PC-9 (cell line): Measurements from ENCODE around the gene MACROD2. TPM values are rescaled to one million over a fixed set of nuclear protein-coding genes. Genes with fewer than 3 reads are reported as not detected.

Experiments used
- BruUV-seq: library from RNA; stranded (reverse); fragments of 400-500 nt; replicated peaks from 2 replicates; lab custom pipeline; 2021; lab: Mats Ljungman, UMichigan
- CTCF ChIA-PET: fragments of 300-600 bp; sonication (Branson Sonifier 250); formaldehyde crosslinking; loops from one replicate; lab custom pipeline; 2022; ENCODE audit warnings: antibody characterized with exemption; lab: Charles Lee
- POLR2A ChIA-PET: fragments of 300-600 bp; sonication (Branson Sonifier 250); formaldehyde crosslinking; loops from one replicate; lab custom pipeline; 2022; ENCODE audit warnings: antibody characterized with exemption; ENCODE audit not compliant: unreplicated experiment; lab: Charles Lee
- DNase-seq, 2 experiments: peaks; one replicate each; pipeline versions ENCODE4 v3.0.0 to v3.0.0-alpha.2; 2015 to 2022; ENCODE audit warnings: mixed read lengths in 1 of 2
- H2AFZ ChIP-seq: fragments of 200-600 bp; sonication (generic); 2 replicates; pipeline ENCODE4 v1.8.1; 2017; ENCODE audit warnings: antibody characterized with exemption
- H3F3A ChIP-seq: fragments of 200-600 bp; sonication (generic); 2 replicates; pipeline ENCODE4 v1.8.1; 2017; ENCODE audit warnings: antibody characterized with exemption, mild to moderate bottlenecking, low read depth; ENCODE audit not compliant: insufficient read depth
- H3K27ac ChIP-seq: fragments of 200-600 bp; sonication (generic); 2 replicates; pipeline ENCODE4 v1.6.1; 2016; ENCODE audit warnings: mixed run types
- H3K27me3 ChIP-seq: fragments of 200-600 bp; sonication (generic); 2 replicates; pipeline ENCODE4 v1.6.1; 2016; ENCODE audit warnings: low read depth, mixed run types; ENCODE audit not compliant: insufficient read depth
- H3K36me3 ChIP-seq: fragments of 200-600 bp; sonication (generic); 2 replicates; pipeline ENCODE4 v1.6.1; 2016; ENCODE audit warnings: low read depth, mixed run types
- H3K4me1 ChIP-seq: fragments of 200-600 bp; sonication (generic); replicated peaks from 2 replicates; pipeline ENCODE4 v1.6.1; 2016; ENCODE audit warnings: mixed run types; ENCODE audit not compliant: insufficient read depth
- H3K4me2 ChIP-seq: fragments of 200-600 bp; sonication (generic); 2 replicates; pipeline ENCODE4 v1.6.1; 2017; ENCODE audit warnings: mixed run types
- H3K4me3 ChIP-seq: fragments of 200-600 bp; sonication (generic); 2 replicates; pipeline ENCODE4 v1.6.1; 2016; ENCODE audit warnings: mixed run types
- H3K79me2 ChIP-seq: fragments of 200-600 bp; sonication (generic); 2 replicates; pipeline ENCODE4 v1.6.1; 2017; ENCODE audit warnings: low read depth, mixed run types
- H3K9me2 ChIP-seq: fragments of 200-600 bp; sonication (generic); 2 replicates; pipeline ENCODE4 v1.8.1; 2017; ENCODE audit warnings: mild to moderate bottlenecking; ENCODE audit not compliant: insufficient read depth
- H3K9me3 ChIP-seq: fragments of 200-600 bp; sonication (generic); 2 replicates; pipeline ENCODE4 v1.8.1; 2016; ENCODE audit warnings: low read depth; ENCODE audit not compliant: insufficient read depth
- H4K20me1 ChIP-seq: fragments of 200-600 bp; sonication (generic); 2 replicates; pipeline ENCODE4 v1.8.1; 2017; ENCODE audit not compliant: insufficient read depth
- CTCF ChIP-seq: fragments of 200-600 bp; sonication (generic); conservative IDR thresholded peaks from 2 replicates; pipeline ENCODE4 v1.6.1; 2017; ENCODE audit warnings: mixed run types, antibody characterized with exemption, mild to moderate bottlenecking, moderate library complexity
- EZH2 ChIP-seq: fragments of 200-600 bp; sonication (generic); IDR thresholded peaks from 2 replicates; pipeline ENCODE4 v1.8.0; 2017; ENCODE audit warnings: antibody characterized with exemption, low read depth
- intact Hi-C: fragments of 100-400 bp; cut with micrococcal nuclease; formaldehyde crosslinking; loops from one replicate; pipeline ENCODE4 v1.10.0; 2022; ENCODE audit not compliant: unreplicated experiment
- total RNA-seq: library from RNA; stranded (reverse); gene quantifications from 2 replicates; pipeline ENCODE4 v1.2.3, GENCODE V29; 2021

The MACROD2 gene
- total RNA-seq, 1 experiment from 2014 or later, result 11.4 TPM

GRCh38 chr20:14761903-14762302, 766.6 kb downstream of the MACROD2 start:
- ChIA-PET CTCF (no interaction called here), POLR2A (no interaction called here)
- H4K20me1 ChIP-seq, result no peaks in the 10 kb centered on the region
- no peak overlapping the region for H3K4me2 ChIP-seq
- TF ChIP-seq EZH2 (no peak), CTCF (no peak)
- no peaks in the 10 kb centered on the region for H3K9me2 ChIP-seq
- H3K27ac ChIP-seq, result no peak overlapping the region
- intact Hi-C loops, result no loop called here
- no peaks in the 10 kb centered on the region for H3K79me2 ChIP-seq
- H3K9me3 ChIP-seq, result no peaks in the 10 kb centered on the region
- BruUV-seq, result no TSS peak
- no peaks in the 10 kb centered on the region for H3K36me3 ChIP-seq
- no peak overlapping the region for H3K4me3 ChIP-seq
- H3K4me1 ChIP-seq, result peaks cover 16% of the 10 kb centered on the region
- H3F3A ChIP-seq, result peaks cover 9% of the 10 kb centered on the region; the same call in 1 of the 2 replicates
- H2AFZ ChIP-seq, result no peak overlapping the region
- H3K27me3 ChIP-seq, result no peaks in the 10 kb centered on the region
- DNase-seq, result no peak

- Histone ChIP-seq H3K4me2 (peak overlapping the region; percentile 31), H3K79me2 (no peaks in the 10 kb centered on the region), H3K4me1 (peaks cover 16% of the 10 kb centered on the region), H2AFZ (no peak overlapping the region), H3K27ac (no peak overlapping the region), H3K9me2 (no peaks in the 10 kb centered on the region), H3K4me3 (no peak overlapping the region), H3F3A (peaks cover 9% of the 10 kb centered on the region; the same call in 1 of the 2 replicates), H3K36me3 (no peaks in the 10 kb centered on the region), H4K20me1 (no peaks in the 10 kb centered on the region), H3K27me3 (no peaks in the 10 kb centered on the region), H3K9me3 (no peaks in the 10 kb centered on the region)
- POLR2A ChIA-PET, result no interaction called here
- CTCF ChIA-PET, result no interaction called here
- BruUV-seq, result no TSS peak
- peak; percentile 66 to 68 for DNase-seq
- intact Hi-C loops, result no loop called here
- no peak for TF ChIP-seq CTCF
- no peak for TF ChIP-seq EZH2
Measured at GRCh38 chr20:14764511-14765369, 769.4 kb downstream of the MACROD2 start.

- H3K4me1 ChIP-seq, result peaks cover 16% of the 10 kb centered on the region
- H4K20me1 ChIP-seq, result no peaks in the 10 kb centered on the region
- no peaks in the 10 kb centered on the region for H3K27me3 ChIP-seq
- H2AFZ ChIP-seq, result no peak overlapping the region
- POLR2A ChIA-PET, result no interaction called here
- BruUV-seq, result no TSS peak
- DNase-seq, result no peak
- no peaks in the 10 kb centered on the region for H3K79me2 ChIP-seq
- peak overlapping the region; percentile 31 for H3K4me2 ChIP-seq
- H3K9me3 ChIP-seq, result no peaks in the 10 kb centered on the region
- H3K27ac ChIP-seq, result no peak overlapping the region
- no peak for TF ChIP-seq EZH2
- no peak for TF ChIP-seq CTCF
- H3K4me3 ChIP-seq, result no peak overlapping the region
- peaks cover 9% of the 10 kb centered on the region; the same call in 1 of the 2 replicates for H3F3A ChIP-seq
- H3K9me2 ChIP-seq, result no peaks in the 10 kb centered on the region
- H3K36me3 ChIP-seq, result no peaks in the 10 kb centered on the region
- intact Hi-C loops, result no loop called here
- CTCF ChIA-PET, result no interaction called here
Measured at GRCh38 chr20:14765370-14765701, 770.0 kb downstream of the MACROD2 start.
